BLaER1 (cell line): Measurements from ENCODE around the gene FOXC1.
A peak's percentile ranks its signal among the peaks of the same experiment; 100 is the strongest.

Experiments
- H3K27ac ChIP-seq: shearing (Covaris generic); formaldehyde crosslinking; 2 replicates; pipeline ENCODE4 v1.8.1; 2022
- H3K27me3 ChIP-seq: shearing (Covaris generic); formaldehyde crosslinking; 2 replicates; pipeline ENCODE4 v1.8.1; 2022
- H3K36me3 ChIP-seq: shearing (Covaris generic); formaldehyde crosslinking; 2 replicates; pipeline ENCODE4 v1.8.1; 2022
- H3K4me1 ChIP-seq: shearing (Covaris generic); formaldehyde crosslinking; 2 replicates; pipeline ENCODE4 v1.8.1; 2022
- H3K4me2 ChIP-seq: shearing (Covaris generic); formaldehyde crosslinking; 2 replicates; pipeline ENCODE4 v1.8.1; 2022
- H3K4me3 ChIP-seq: shearing (Covaris generic); formaldehyde crosslinking; 2 replicates; pipeline ENCODE4 v1.8.1; 2022
- H3K9ac ChIP-seq: shearing (Covaris generic); formaldehyde crosslinking; 2 replicates; pipeline ENCODE4 v1.8.1; 2022
- H3K9me3 ChIP-seq: shearing (Covaris generic); formaldehyde crosslinking; 2 replicates; pipeline ENCODE4 v1.8.1; 2022
- H4K20me1 ChIP-seq: shearing (Covaris generic); formaldehyde crosslinking; 2 replicates; pipeline ENCODE4 v1.8.1; 2022
- Cebpa-rat ChIP-seq: shearing (Covaris generic); IDR thresholded peaks from 2 replicates; pipeline ENCODE4 v1.8.1; 2022

Gene FOXC1

DNA sequence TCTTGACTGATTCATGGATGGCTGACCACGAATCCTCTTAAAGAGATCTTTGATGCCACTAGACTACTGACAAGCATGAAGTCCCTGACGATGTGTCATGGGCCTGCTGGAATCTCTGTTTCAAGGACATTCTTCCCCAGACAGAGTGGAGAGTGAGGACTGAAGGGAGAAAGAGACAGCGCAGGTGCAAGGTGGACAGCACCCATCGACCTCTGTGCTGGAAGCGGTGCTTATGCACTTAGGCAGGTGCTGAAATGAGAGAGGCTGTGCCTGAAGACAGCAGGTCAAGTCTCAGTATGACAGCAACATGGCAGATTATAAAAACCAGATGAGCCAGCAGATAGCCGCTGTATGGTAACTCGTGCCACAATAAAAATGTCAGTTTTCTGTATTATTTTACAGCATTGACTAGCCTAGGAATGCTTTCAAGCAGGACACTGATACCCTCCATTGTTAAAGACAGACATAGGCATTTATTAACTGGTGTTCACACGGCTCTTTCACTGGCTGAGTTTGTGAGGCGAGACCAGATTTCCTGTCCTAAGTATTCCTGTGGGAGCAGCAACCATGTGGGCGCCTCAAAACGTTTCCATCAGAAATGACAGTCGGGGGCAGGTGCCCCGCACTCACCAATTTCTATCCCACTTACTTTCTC lies 47.5 kb downstream of the FOXC1 start:
- H3K36me3 ChIP-seq, result no peaks in the 10 kb centered on the region
- no peaks in the 10 kb centered on the region for H3K27me3 ChIP-seq
- no peaks in the 10 kb centered on the region for H4K20me1 ChIP-seq
- no peak overlapping the region for H3K9ac ChIP-seq
- H3K4me1 ChIP-seq, result peaks cover 26% of the 10 kb centered on the region
- H3K27ac ChIP-seq, result no peak overlapping the region
- H3K4me2 ChIP-seq, result peak overlapping the region; percentile 78
- TF ChIP-seq Cebpa-rat, result no peak
- no peak overlapping the region for H3K4me3 ChIP-seq
- H3K9me3 ChIP-seq, result no peaks in the 10 kb centered on the region; the same call in 1 of the 2 replicates

DNA sequence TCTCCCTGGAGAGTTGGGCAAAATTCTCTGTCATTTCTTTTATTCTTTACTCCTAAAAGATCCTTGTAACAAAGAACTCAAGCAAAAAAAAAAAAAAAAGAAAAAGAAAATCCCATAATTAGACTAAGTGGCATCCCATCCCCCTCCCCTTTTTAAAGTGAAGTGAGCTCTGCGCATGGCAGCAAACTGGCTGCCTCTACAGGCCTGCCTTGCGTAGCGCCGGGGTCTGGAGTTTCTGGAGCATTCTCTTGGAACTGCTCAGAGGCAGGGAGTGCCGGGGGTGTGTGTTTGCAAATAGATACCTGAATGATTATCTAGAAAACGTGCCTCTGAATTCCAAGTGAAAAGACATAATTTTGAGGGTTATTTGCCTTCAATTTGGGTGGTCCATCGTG lies 48.1 kb downstream of the FOXC1 start:
- Histone ChIP-seq H3K9ac (no peak overlapping the region), H3K4me1 (peaks cover 26% of the 10 kb centered on the region), H3K4me3 (no peak overlapping the region), H3K36me3 (no peaks in the 10 kb centered on the region), H3K9me3 (no peaks in the 10 kb centered on the region; the same call in 1 of the 2 replicates), H3K27ac (no peak overlapping the region), H3K27me3 (no peaks in the 10 kb centered on the region), H4K20me1 (no peaks in the 10 kb centered on the region), H3K4me2 (peak overlapping the region; percentile 78)
- TF ChIP-seq Cebpa-rat, result no peak

- Histone ChIP-seq H3K4me2 (peak overlapping the region; percentile 78; the same call in 1 of the 2 replicates), H4K20me1 (no peaks in the 10 kb centered on the region), H3K9me3 (no peaks in the 10 kb centered on the region; the same call in 1 of the 2 replicates), H3K4me3 (no peak overlapping the region), H3K27me3 (no peaks in the 10 kb centered on the region), H3K9ac (no peak overlapping the region), H3K36me3 (no peaks in the 10 kb centered on the region), H3K4me1 (peaks cover 26% of the 10 kb centered on the region), H3K27ac (no peak overlapping the region)
- no peak for TF ChIP-seq Cebpa-rat
These were observed 48.7 kb downstream of the FOXC1 start for GRCh38 chr6:1658212-1659005.

GRCh38 chr6:1659816-1660215 lies 50.1 kb downstream of the FOXC1 start:
- no peak for TF ChIP-seq Cebpa-rat

DNA sequence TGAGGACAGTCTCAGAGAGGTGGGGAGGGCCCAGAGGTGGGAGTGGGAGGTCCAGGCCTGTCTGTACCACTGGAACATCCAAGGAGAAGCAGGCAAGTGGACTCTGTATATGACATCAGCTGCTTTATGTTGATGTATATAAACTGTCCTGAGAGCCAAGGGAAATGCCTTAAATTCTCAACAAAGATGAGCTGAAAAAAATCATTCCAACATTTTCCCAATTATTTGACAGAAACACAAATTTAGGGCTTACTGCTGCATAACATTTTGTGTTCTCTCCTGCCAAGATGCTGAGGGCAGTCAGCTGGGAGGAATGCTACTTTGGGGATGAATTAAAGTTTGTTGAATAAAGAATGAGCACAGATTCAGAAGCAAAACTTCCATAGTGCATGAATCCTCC lies 52.8 kb downstream of the FOXC1 start:
- Histone ChIP-seq H4K20me1 (no peaks in the 10 kb centered on the region), H3K27ac (no peak overlapping the region), H3K4me2 (no peak overlapping the region), H3K9me3 (no peaks in the 10 kb centered on the region; the same call in 1 of the 2 replicates), H3K4me1 (peaks cover 24% of the 10 kb centered on the region), H3K4me3 (no peak overlapping the region), H3K27me3 (no peaks in the 10 kb centered on the region), H3K36me3 (no peaks in the 10 kb centered on the region), H3K9ac (no peak overlapping the region)
- TF ChIP-seq Cebpa-rat, result no peak

More at GRCh38 chr6:1659816-1660215, 50.1 kb downstream of the FOXC1 start:
- Histone ChIP-seq H3K4me1 (peaks cover 26% of the 10 kb centered on the region), H3K4me3 (no peak overlapping the region), H4K20me1 (no peaks in the 10 kb centered on the region), H3K9ac (no peak overlapping the region), H3K4me2 (no peak overlapping the region), H3K9me3 (no peaks in the 10 kb centered on the region; the same call in 1 of the 2 replicates), H3K27me3 (no peaks in the 10 kb centered on the region), H3K27ac (no peak overlapping the region), H3K36me3 (no peaks in the 10 kb centered on the region)
